ENCODE measurements around the gene NRDC. TPM values are rescaled to one million over a fixed set of nuclear protein-coding genes. Genes with fewer than 3 reads are reported as not detected.

Gene NRDC
- total RNA-seq, 1 donor from 2014 or later: 130 TPM

DNA sequence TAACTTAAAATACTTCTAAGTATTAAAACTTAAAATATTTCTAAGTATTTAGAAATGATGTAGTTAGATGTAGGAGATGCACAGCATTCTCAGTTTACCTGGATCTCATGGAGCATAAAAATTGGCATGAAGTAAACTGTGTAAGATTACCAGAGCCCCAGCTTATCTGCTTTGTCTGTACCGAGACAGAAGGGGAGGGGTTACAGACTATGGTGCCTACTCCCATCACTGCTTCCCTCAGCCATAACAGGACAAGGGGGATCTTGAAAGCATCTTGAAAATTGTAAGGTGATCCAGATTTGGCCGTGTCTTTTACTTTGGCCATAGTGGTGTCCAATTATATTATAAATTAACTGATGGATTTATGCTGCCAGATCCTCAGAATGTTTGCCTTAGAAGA is 18.8 kb downstream of the NRDC start:
- Histone ChIP-seq H3K27ac (replicated peaks) (no peak overlapping the region), H3K4me1 (peaks cover 15% of the 10 kb centered on the region), H3K36me3 (no peaks in the 10 kb centered on the region), H3K4me3 (no peak overlapping the region), H3K27me3 (ENCODE audit: low read depth) (no peaks in the 10 kb centered on the region), H3K9me3 (replicated peaks) (no peaks in the 10 kb centered on the region)
- DNase-seq: no peak
- intact Hi-C loops (cut with micrococcal nuclease): no loop called here
- TF ChIP-seq, protein P1, sequence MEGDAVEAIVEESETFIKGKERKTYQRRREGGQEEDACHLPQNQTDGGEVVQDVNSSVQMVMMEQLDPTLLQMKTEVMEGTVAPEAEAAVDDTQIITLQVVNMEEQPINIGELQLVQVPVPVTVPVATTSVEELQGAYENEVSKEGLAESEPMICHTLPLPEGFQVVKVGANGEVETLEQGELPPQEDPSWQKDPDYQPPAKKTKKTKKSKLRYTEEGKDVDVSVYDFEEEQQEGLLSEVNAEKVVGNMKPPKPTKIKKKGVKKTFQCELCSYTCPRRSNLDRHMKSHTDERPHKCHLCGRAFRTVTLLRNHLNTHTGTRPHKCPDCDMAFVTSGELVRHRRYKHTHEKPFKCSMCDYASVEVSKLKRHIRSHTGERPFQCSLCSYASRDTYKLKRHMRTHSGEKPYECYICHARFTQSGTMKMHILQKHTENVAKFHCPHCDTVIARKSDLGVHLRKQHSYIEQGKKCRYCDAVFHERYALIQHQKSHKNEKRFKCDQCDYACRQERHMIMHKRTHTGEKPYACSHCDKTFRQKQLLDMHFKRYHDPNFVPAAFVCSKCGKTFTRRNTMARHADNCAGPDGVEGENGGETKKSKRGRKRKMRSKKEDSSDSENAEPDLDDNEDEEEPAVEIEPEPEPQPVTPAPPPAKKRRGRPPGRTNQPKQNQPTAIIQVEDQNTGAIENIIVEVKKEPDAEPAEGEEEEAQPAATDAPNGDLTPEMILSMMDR (IDR thresholded peaks at IDR 0.05; ENCODE audit: borderline replicate concordance): no peak

DNA sequence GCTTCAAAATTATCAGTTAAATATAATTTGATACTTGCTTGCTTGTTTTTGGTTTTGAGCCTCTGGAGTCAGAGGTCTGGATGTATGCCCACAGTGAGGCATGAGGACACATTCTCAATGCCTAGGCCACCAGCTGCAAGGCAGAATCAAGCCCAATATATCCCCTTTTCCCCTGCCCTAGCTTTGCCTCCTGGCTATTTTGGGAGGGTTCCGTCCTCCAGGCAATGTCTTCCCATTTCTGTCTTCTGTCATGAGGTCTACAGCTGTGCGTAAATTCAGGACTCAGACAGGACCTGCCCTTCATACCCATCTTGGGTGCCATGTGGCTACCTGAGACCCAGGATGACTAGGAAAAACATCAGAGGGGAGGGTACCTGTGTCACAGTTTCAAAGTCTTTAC is 19.2 kb downstream of the NRDC start:
- no peaks in the 10 kb centered on the region for H3K27me3 ChIP-seq (ENCODE audit: low read depth)
- intact Hi-C loops (cut with micrococcal nuclease): no loop called here
- H3K4me1 ChIP-seq: peaks cover 15% of the 10 kb centered on the region
- H3K27ac ChIP-seq (replicated peaks): no peak overlapping the region
- no peaks in the 10 kb centered on the region for H3K9me3 ChIP-seq (replicated peaks)
- peaks cover under 1% of the 10 kb centered on the region for H3K36me3 ChIP-seq
- H3K4me3 ChIP-seq: no peak overlapping the region
- no peak for DNase-seq
- TF ChIP-seq, protein P1 (IDR thresholded peaks at IDR 0.05; ENCODE audit: borderline replicate concordance): no peak

DNA sequence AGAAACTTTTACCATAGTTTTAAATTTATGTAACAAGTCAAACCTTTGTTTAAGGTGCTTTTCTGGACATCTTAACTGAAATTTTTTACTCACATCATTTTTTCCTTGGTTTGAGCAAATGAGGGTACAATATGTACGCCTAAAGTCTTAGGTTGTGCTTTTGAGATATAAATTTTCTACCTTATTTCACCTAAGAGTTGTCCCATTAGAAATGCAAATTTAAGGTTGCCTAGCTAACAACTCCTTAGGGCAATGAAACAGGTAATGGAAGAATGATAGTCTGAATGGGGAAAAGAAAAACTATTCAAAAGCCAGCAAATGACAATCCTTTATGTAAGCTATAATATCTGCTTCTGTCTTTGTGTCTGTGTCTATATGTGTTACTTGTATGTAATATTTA is 19.6 kb downstream of the NRDC start:
- no peaks in the 10 kb centered on the region for H3K9me3 ChIP-seq (replicated peaks)
- intact Hi-C loops (cut with micrococcal nuclease): no loop called here

DNA sequence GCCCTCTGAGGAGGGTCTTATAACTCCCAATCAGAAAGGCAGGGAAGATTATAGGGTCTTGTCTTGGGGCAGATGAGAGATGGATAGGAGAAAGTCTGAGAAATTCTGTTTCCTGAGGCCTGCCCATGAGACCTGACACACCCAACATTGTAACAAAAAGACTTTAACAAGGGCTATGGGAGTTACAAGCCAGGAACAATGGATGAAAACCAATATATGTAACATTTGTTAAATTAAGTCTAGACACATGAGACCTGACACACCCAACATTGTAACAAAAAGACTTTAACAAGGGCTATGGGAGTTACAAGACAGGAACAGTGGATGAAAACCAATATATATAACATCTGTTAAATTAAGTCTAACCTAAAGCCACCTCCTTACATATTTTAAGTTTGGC is 21.8 kb downstream of the NRDC start:
- H3K4me1 ChIP-seq: peaks cover 15% of the 10 kb centered on the region
- DNase-seq: no peak
- H3K27ac ChIP-seq (replicated peaks): no peak overlapping the region
- no peaks in the 10 kb centered on the region for H3K27me3 ChIP-seq (ENCODE audit: low read depth)
- intact Hi-C loops (cut with micrococcal nuclease): no loop called here
- H3K9me3 ChIP-seq (replicated peaks): no peaks in the 10 kb centered on the region
- H3K36me3 ChIP-seq: peaks cover 8% of the 10 kb centered on the region
- TF ChIP-seq, protein P1 (IDR thresholded peaks at IDR 0.05; ENCODE audit: borderline replicate concordance): no peak
- H3K4me3 ChIP-seq: no peak overlapping the region

More for the DNA sequence above, 19.6 kb downstream of the NRDC start:
- Histone ChIP-seq H3K4me1 (peaks cover 15% of the 10 kb centered on the region), H3K27ac (replicated peaks) (no peak overlapping the region), H3K27me3 (ENCODE audit: low read depth) (no peaks in the 10 kb centered on the region), H3K36me3 (peaks cover 5% of the 10 kb centered on the region), H3K4me3 (no peak overlapping the region)
- TF ChIP-seq, protein P1 (IDR thresholded peaks at IDR 0.05; ENCODE audit: borderline replicate concordance): no peak
- DNase-seq: no peak

DNA sequence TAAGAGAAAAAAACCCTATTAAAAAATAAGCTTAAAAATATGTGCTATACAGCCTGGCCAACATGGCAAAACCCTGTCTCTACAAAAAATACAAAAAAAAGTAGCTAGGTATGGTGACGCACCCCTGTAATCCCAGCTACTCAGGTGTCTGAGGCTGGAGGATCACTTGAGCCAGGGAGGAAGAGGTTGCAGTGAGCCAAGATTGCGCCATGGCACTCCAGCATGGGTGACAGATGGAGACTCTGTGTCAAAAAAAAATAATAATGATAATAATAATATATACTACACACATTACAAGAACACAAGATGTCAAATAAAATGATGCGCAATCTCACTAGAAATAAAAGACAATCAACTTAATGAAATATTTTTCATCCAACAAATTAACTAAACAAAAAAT is 22.9 kb downstream of the NRDC start:
- Histone ChIP-seq H3K4me1 (peaks cover 24% of the 10 kb centered on the region), H3K9me3 (replicated peaks) (no peaks in the 10 kb centered on the region), H3K4me3 (no peak overlapping the region), H3K36me3 (peaks cover 8% of the 10 kb centered on the region), H3K27me3 (ENCODE audit: low read depth) (no peaks in the 10 kb centered on the region), H3K27ac (replicated peaks) (no peak overlapping the region)
- TF ChIP-seq, protein P1 (IDR thresholded peaks at IDR 0.05; ENCODE audit: borderline replicate concordance): no peak
- intact Hi-C loops (cut with micrococcal nuclease): no loop called here
- no peak for DNase-seq

DNA sequence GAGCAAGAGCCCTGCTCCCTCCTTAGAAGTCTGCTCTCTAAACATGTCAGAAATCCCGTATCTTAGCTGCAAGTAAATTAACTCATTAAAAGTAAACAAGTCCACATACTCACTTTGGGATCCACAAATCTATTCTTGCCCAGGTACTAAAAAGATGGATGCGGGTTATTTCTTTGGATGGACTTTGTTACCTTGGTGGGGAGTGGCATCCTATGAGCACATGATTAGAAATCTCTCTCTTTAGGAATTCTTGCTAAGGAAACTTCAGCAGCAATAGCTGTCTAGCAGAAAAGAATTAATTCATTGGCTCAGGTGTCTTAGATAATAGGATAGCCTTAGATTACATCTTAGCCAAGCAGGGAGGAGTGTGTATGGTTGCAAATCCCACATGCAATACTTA is 25.2 kb downstream of the NRDC start:
- intact Hi-C loops (cut with micrococcal nuclease): no loop called here
- no peak for DNase-seq
- Histone ChIP-seq H3K36me3 (peaks cover 8% of the 10 kb centered on the region), H3K4me1 (peaks cover 21% of the 10 kb centered on the region), H3K4me3 (no peak overlapping the region), H3K9me3 (replicated peaks) (no peaks in the 10 kb centered on the region), H3K27me3 (ENCODE audit: low read depth) (no peaks in the 10 kb centered on the region), H3K27ac (replicated peaks) (no peak overlapping the region)
- TF ChIP-seq, protein P1 (IDR thresholded peaks at IDR 0.05; ENCODE audit: borderline replicate concordance): no peak
